IPS DF 4.7 (cell line): Measurements from ENCODE around the gene JADE1.

Experiments used
- DNase-seq: peaks from one replicate; pipeline ENCODE4 v3.0.0-alpha.2; 2013; ENCODE audit warnings: low spot score; ENCODE audit errors: extremely low read depth

JADE1 gene

GRCh38 chr4:128841402-128841801 lies 31.9 kb downstream of the JADE1 start:
- DNase-seq = no peak

- no peak for DNase-seq
Observed at GRCh38 chr4:128844931-128845330, 35.4 kb downstream of the JADE1 start.

- no peak for DNase-seq
Observed at GRCh38 chr4:128846063-128846462, 36.6 kb downstream of the JADE1 start.

- no peak for DNase-seq
Observed at GRCh38 chr4:128847082-128847724, 37.7 kb downstream of the JADE1 start.

- no peak for DNase-seq
Observed at GRCh38 chr4:128848461-128848860, 39.0 kb downstream of the JADE1 start.

- DNase-seq = no peak
Observed at GRCh38 chr4:128850252-128850651, 40.8 kb downstream of the JADE1 start.

- no peak for DNase-seq
Observed at GRCh38 chr4:128853741-128854140, 44.2 kb downstream of the JADE1 start.

GRCh38 chr4:128854433-128854832 lies 44.9 kb downstream of the JADE1 start:
- DNase-seq = no peak

GRCh38 chr4:128855621-128856020 lies 46.1 kb downstream of the JADE1 start:
- no peak for DNase-seq

- DNase-seq = no peak
Observed at GRCh38 chr4:128856246-128856645, 46.7 kb downstream of the JADE1 start.

GRCh38 chr4:128858879-128859671 lies 49.6 kb downstream of the JADE1 start:
- no peak for DNase-seq

GRCh38 chr4:128859887-128860677 lies 50.6 kb downstream of the JADE1 start:
- DNase-seq = no peak

GRCh38 chr4:128861856-128862518 lies 52.5 kb downstream of the JADE1 start:
- no peak for DNase-seq

GRCh38 chr4:128862608-128863311 lies 53.3 kb downstream of the JADE1 start:
- no peak for DNase-seq

- peak; percentile 38 for DNase-seq
Observed at GRCh38 chr4:128863312-128864075, 54.0 kb downstream of the JADE1 start.

- DNase-seq = no peak
Observed at GRCh38 chr4:128865132-128865531, 55.6 kb downstream of the JADE1 start.

- DNase-seq = no peak
Observed at GRCh38 chr4:128866269-128866668, 56.8 kb downstream of the JADE1 start.

- DNase-seq = no peak
Observed at GRCh38 chr4:128866691-128867090, 57.2 kb downstream of the JADE1 start.

- DNase-seq = no peak
Observed at GRCh38 chr4:128868758-128869157, 59.3 kb downstream of the JADE1 start.
